GM21717 (cell line): ENCODE measurements around the gene RBMXL3.
"Not testable (repeated sequence)": the region's sequence is repeated elsewhere in the genome, so short reads cannot be mapped to it uniquely, and the experiment has no call there.

ENCODE experiments used
- ATAC-seq: cut with Tn5 transposase; IDR thresholded peaks from one replicate; pipeline ENCODE4 v1.9.1; 2021; ENCODE audit warnings: mild to moderate bottlenecking, moderate library complexity; ENCODE audit not compliant: unreplicated experiment

RBMXL3 gene

DNA sequence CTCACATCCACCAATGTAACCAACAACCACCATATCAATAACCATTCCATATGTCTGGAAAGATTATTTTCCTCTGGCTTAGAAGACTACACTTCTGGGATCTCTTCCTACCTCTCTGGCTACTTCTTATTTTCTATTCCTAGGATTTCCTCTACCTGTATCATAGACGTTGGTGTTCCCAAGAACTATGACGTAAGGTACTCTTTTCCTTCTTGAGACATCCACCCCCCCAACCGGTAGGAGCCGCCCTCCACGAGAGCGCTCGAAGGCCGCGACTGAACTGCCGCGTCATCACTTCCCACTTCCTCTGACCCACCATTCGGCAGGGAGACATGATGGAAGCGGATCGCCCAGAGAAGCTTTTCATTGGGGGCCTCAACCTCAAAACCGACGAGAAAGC is at the start of gene RBMXL3:
Gene RBMXL3, plus strand, starts transcription at position 301 of the 400 bp plus-strand sequence. Its CDS starts 32 bp downstream, at position 333.
- ATAC-seq = no peak

GRCh38 chrX:115142057-115142456 is 47.2 kb upstream of the RBMXL3 start:
- ATAC-seq = no peak

DNA sequence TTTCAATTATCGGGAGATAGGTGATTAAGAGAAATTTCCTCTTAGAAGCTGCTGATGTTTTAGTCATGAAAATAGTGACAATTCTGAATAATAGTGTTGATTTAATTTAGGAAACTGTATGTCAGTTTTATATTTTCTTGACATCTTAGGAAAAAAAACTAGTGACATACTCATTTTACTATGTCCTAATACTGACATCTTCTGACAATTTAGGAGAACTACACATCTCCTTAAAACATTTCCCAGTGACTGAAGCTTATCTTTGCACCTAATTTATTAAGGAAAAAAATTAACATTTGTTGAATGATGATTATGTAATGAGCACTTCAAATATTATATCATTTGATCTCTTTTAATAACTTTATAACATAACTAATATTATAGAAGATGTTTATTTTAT is 42.0 kb upstream of the RBMXL3 start:
- no peak for ATAC-seq

DNA sequence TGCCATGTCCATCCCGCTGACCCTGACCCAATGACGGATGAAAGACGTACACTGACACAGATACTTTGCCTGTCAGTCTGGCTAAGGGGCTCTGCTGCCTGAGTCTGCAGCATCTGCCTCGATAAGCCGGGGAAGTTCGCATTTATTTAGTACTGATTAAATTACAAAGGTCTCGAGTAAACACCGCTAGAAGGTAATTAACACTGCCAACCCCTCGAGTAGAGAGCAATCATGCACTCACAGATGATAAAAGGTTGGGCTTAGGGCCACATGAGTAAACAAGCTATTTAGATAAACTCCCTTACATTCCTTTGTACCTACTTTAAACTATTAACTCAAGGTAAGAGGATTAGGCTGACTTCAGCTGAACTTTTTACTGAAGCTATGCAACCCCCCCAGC is 16.0 kb upstream of the RBMXL3 start:
- no peak for ATAC-seq

- ATAC-seq = no peak
Measured at GRCh38 chrX:115174548-115174947, 14.7 kb upstream of the RBMXL3 start.

GRCh38 chrX:115177932-115178331 is 11.3 kb upstream of the RBMXL3 start:
- no peak for ATAC-seq

DNA sequence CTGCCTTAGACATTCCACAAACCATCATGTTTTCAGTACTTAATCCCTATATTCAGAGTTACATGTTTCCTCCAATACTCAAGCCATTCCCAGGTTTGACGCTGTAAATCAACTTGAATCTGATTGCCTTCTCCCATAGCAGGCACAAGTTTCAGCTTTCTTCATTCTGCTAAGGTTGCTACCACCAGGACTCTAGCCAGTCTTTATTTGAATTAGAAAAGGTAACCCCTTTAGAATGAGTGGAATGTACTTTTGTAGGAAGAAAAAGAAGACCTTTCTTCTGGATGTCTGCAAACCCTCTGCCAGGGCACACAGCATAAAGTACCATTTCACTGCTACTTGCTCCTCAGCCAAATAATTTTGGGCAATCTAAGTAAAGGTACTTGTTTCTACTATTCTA is 10.7 kb upstream of the RBMXL3 start:
- ATAC-seq = no peak

GRCh38 chrX:115183980-115184379 is 5.2 kb upstream of the RBMXL3 start:
- no peak for ATAC-seq

GRCh38 chrX:115189646-115190635 is 731 bp downstream of the RBMXL3 start:
- ATAC-seq = no peak

- ATAC-seq = no peak
Measured at GRCh38 chrX:115190636-115191489, 1.7 kb downstream of the RBMXL3 start.

- ATAC-seq = no peak
Measured at GRCh38 chrX:115191490-115192243, 2.5 kb downstream of the RBMXL3 start.

- ATAC-seq = no peak
Measured at GRCh38 chrX:115192244-115192700, 3.1 kb downstream of the RBMXL3 start.

GRCh38 chrX:115204040-115204439 is 14.8 kb downstream of the RBMXL3 start:
- no peak for ATAC-seq

GRCh38 chrX:115209547-115209946 is 20.3 kb downstream of the RBMXL3 start:
- not testable (repeated sequence) for ATAC-seq

DNA sequence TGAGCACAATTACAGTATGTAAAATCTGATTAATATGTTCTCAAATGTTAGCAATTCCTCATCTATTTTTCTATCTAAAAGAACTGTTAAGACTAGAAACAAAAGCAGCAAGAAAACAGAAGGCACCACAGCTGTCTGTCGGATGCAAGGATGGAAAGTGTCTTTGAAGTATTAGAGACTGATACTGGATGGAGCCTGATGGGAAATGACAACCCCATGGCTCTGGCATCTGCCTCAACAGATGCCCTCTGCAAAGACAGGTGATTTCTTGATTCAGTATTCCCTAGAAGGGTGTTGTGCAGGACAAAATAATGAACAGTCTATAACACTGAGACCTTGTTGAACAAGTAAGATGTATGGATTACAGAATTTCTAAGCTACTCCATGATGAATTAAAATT is 24.9 kb downstream of the RBMXL3 start:
- no peak for ATAC-seq

GRCh38 chrX:115214605-115215004 is 25.4 kb downstream of the RBMXL3 start:
- no peak for ATAC-seq

GRCh38 chrX:115217346-115217745 is 28.1 kb downstream of the RBMXL3 start:
- not testable (repeated sequence) for ATAC-seq

DNA sequence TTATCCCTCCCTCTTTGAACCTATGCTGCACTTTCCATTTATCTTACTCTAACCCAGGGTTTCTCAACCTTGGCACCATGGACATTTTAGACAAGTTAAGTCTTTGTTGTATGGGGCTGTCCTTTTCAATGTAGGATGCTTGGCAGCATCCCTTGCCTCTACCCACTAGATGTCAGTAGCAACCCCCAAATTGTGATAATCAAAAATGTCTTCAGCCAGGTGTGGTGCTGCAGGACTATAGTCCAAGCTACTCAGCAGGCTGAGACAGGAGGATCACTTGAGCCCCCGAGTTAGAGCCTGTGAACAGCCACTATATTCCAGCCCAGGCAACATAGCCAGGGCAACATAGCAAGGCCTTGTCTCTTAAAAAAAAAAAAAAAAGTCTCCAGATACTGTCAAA is 37.7 kb downstream of the RBMXL3 start:
- ATAC-seq = no peak

GRCh38 chrX:115229337-115230003 is 40.3 kb downstream of the RBMXL3 start:
- ATAC-seq = no peak

- ATAC-seq = no peak
Measured at GRCh38 chrX:115232933-115233496, 43.8 kb downstream of the RBMXL3 start.
